Right lobe of liver (tissue), 6 donors: ENCODE results near the gene MED19. TPM values are rescaled to one million over a fixed set of nuclear protein-coding genes. Genes with fewer than 3 reads are reported as not detected.

Experiments
- ATAC-seq, 4 donors: fragments of 200-7000 bp; cut with Tn5 transposase; one replicate each; pipeline ENCODE4 v1.9.1; 2020; ENCODE audit warnings: mild to moderate bottlenecking in 4 of 4, moderate library complexity in 4 of 4
- DNase-seq, 3 donors: peaks; one replicate each; pipeline ENCODE4 v3.0.0-alpha.2; 2020
- H3K27ac ChIP-seq, 3 donors: fragments of 200-600 bp; one replicate each; pipeline ENCODE4 v1.8.0; 2022
- H3K27me3 ChIP-seq, 2 donors: fragments of 200-600 bp; one replicate each; pipeline ENCODE4 v1.8.0; 2022
- H3K36me3 ChIP-seq, 4 donors: fragments of 200-600 bp; sonication (generic) in 1 of 4; one replicate each; pipeline versions ENCODE4 v1.5.1 to v1.8.0; 2017 to 2022; ENCODE audit warnings: control low read depth in 1 of 4
- H3K4me1 ChIP-seq, 4 donors: fragments of 200-600 bp; sonication (generic) in 1 of 4; one replicate each; pipeline versions ENCODE4 v1.5.1 to v1.8.0; 2017 to 2022; ENCODE audit warnings: control low read depth in 1 of 4
- H3K4me3 ChIP-seq, 3 donors: fragments of 200-600 bp; one replicate each; pipeline ENCODE4 v1.8.0; 2022
- H3K9me3 ChIP-seq, 4 donors: fragments of 200-600 bp; sonication (generic) in 1 of 4; one replicate each; pipeline versions ENCODE4 v1.5.1 to v1.8.0; 2017 to 2022; ENCODE audit warnings: control low read depth in 1 of 4
- CTCF ChIP-seq, 4 donors: fragments of 200-600 bp in 3 of 4; fragments of 450-650 bp in 1 of 4; IDR thresholded peaks; one replicate each; pipeline versions ENCODE4 v1.5.1 to v1.8.0; 2016 to 2022; ENCODE audit warnings: antibody characterized with exemption in 4 of 4, mild to moderate bottlenecking in 2 of 4
- POLR2A ChIP-seq: fragments of 450-650 bp; IDR thresholded peaks from one replicate; pipeline ENCODE4 v1.6.1; 2017; ENCODE audit warnings: antibody characterized with exemption, mild to moderate bottlenecking
- WGBS: methylation state at CpG from one replicate; pipeline ENCODE4 v1.1.6; 2018; ENCODE audit warnings: low coverage, low lambda C conversion rate; ENCODE audit not compliant: insufficient coverage; ENCODE audit errors: missing lambda C conversion rate; 5-methylcytosine and 5-hydroxymethylcytosine counted together
- intact Hi-C, 2 donors: fragments of 100-400 bp; cut with DNase I; formaldehyde crosslinking; loops; one replicate each; pipeline versions ENCODE4 v1.11.2 to v1.14.1; 2022
- total RNA-seq, 6 experiments: library from RNA; depleted of rRNA in 2 of 6; stranded (reverse); fragments of >200 nt in 2 of 6; fragmentation: NEBNext Ultra II Directional in 3 of 6; extraction: Animal tissue kit (Norgen Biotek cat#: 25700) in 3 of 6; gene quantifications; one replicate each; pipeline versions ENCODE4 v1.1.0 to v1.2.4, GENCODE V29; 2016 to 2023
- donor health status: DM: no; HTN: yes; CAD: no.
- donor health status: DM: no; HTN: no; CAD: no.
- donor health status: DM: no; HTN: no; CAD: no.
- donor health status: DM: no; HTN: yes; CAD: no.
- donor health status: DM: no; HTN: yes; CAD: no.

The MED19 gene
- total RNA-seq, 6 experiments from 2014 or later: 5.7 to 8.7 (median 6.3) TPM

GRCh38 chr11:57751176-57751575 is 39.2 kb upstream of the MED19 start:
- no peaks in the 10 kb centered on the region for H3K27me3 ChIP-seq
- no peaks in the 10 kb centered on the region for H3K36me3 ChIP-seq
- no peaks in the 10 kb centered on the region for H3K9me3 ChIP-seq
- intact Hi-C loops: loop anchor here in 1 of 2 donors (5.0 kb wide), 1 partner anchor 51 kb away; no protein-coding TSS in a partner anchor
- H3K4me1 ChIP-seq: peaks cover 0 to 3% (median 0%) of the 10 kb centered on the region in 4 donors
- H3K4me3 ChIP-seq: no peak overlapping the region
- no peak for ATAC-seq
- H3K27ac ChIP-seq: no peak overlapping the region
- no peak for TF ChIP-seq CTCF (IDR thresholded peaks at IDR 0.05)
- TF ChIP-seq POLR2A: no peak
- DNase-seq: no peak

DNA sequence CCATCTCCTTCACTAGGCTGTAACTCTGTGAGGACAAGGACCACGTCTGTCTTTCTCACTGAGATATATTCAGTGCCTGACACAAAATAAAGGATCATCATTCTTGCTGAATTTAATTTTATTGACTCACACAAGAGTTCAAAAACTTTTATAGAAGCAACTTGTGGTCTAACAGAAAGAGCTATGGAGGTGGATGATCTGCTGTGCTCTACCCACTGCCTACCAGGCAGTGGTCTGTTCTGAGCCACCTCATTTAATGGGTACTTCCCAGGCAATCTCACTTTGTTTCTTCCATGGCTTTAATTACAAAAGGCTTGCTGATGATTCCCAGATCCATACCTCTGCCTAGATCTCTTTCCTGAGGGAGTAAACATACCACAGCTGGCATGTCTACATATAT is 34.9 kb upstream of the MED19 start:
- no peaks in the 10 kb centered on the region for H3K27me3 ChIP-seq
- DNase-seq: no peak
- 100% methylated on average over 1 of the region's 1 CpG for WGBS
- H3K4me1 ChIP-seq: peaks cover 0 to 11% (median 5%) of the 10 kb centered on the region in 4 donors
- H3K9me3 ChIP-seq: no peaks in the 10 kb centered on the region
- intact Hi-C loops: no loop called here
- TF ChIP-seq POLR2A: no peak
- TF ChIP-seq CTCF (IDR thresholded peaks at IDR 0.05): no peak
- ATAC-seq: no peak
- H3K36me3 ChIP-seq: peaks cover 0 to 22% (median 4%) of the 10 kb centered on the region in 4 donors
- no peak overlapping the region for H3K27ac ChIP-seq
- H3K4me3 ChIP-seq: no peak overlapping the region

DNA sequence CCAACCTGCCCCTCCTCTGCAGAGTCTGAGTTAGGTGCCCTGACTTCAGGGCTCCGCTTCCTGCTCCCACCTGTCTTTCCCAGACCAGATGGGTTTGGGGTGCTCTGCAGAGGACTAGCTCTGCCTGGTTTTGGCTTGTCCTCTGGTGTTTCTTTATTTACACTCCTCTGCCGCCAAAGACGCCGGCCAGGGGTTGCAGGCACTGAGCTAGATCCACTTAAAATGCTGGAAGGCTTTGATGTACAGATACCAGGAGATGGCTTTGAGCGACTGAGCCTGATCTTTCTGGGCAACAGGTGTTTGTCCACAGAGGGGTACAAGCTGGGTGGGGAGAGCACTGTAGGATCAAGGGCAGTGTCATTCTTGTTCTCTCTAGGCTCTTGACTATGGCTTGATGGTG is 33.2 kb upstream of the MED19 start:
- TF ChIP-seq CTCF (IDR thresholded peaks at IDR 0.05): no peak
- no peak for TF ChIP-seq POLR2A
- no peak for ATAC-seq
- peaks cover 0 to 22% (median 4%) of the 10 kb centered on the region in 4 donors for H3K36me3 ChIP-seq

DNA sequence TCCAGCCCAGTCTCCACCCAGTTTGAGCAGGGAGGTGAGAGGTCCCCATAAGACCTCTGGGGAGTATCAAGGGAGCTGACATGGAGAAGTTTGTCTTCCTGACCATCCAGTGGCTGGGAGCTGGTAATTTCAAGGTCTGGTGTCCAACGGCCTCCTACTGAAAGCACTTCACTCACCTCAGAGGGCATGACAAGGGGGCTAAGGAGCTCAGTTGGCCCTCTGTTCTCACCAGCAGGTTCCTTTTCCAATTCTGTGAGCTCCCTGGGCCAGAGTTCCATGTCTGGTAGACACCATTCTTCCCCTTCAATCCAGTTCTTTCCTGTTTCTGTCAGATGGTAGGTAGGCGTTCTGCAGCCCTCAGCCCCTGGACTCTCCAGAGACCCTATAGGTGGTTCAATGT is 32.3 kb upstream of the MED19 start:
- no peak overlapping the region for H3K4me3 ChIP-seq
- ATAC-seq: no peak
- intact Hi-C loops: no loop called here

More for the DNA sequence above, 33.2 kb upstream of the MED19 start:
- no peak for DNase-seq
- Histone ChIP-seq H3K4me3 (no peak overlapping the region), H3K27me3 (no peaks in the 10 kb centered on the region), H3K4me1 (peaks cover 0 to 13% (median 5%) of the 10 kb centered on the region in 4 donors), H3K9me3 (no peaks in the 10 kb centered on the region), H3K27ac (no peak overlapping the region)
- intact Hi-C loops: no loop called here
- WGBS: 80% methylated on average over 5 of the region's 5 CpGs

More for the DNA sequence above, 32.3 kb upstream of the MED19 start:
- no peak for TF ChIP-seq CTCF (IDR thresholded peaks at IDR 0.05)
- no peak for TF ChIP-seq POLR2A
- no peak overlapping the region for H3K27ac ChIP-seq
- H3K4me1 ChIP-seq: peaks cover 0 to 13% (median 5%) of the 10 kb centered on the region in 4 donors
- no CpG with 5 or more reads among the region's 2 CpGs for WGBS
- H3K36me3 ChIP-seq: peaks cover 0 to 22% (median 4%) of the 10 kb centered on the region in 4 donors
- H3K27me3 ChIP-seq: no peaks in the 10 kb centered on the region
- no peak for DNase-seq
- no peaks in the 10 kb centered on the region for H3K9me3 ChIP-seq
